Embryonic facial prominence (tissue), 1 donor: ENCODE measurements around the gene BTBD3.

ENCODE experiments used
- DNase-seq: peaks from one replicate; pipeline ENCODE4 v3.0.0-alpha.2; 2016; ENCODE audit errors: extremely low spot score

The BTBD3 gene

DNA sequence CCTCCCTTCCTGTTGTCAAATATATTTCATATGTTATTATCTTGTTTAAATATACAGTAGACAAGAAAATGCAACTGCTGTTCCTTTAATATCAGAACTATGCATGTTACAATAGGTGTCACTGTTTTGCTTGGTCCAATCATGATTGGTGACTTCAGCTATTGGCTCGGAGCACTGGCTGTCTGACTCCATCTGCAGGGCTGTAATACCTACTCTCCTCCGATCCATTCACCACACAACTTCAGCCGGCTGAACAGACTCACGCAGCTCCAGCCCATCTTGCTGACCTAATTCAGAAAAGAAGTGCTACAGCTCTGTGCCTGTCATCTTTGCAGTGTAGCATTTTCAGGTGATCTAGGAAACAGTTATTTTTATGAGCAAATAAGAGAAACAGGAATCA is at the start of gene BTBD3:
BTBD3 (plus strand) TSS at position 231 of the 400 bp plus-strand sequence. CDS start 383 bp downstream, outside the sequence.
- DNase-seq, result no peak

DNA sequence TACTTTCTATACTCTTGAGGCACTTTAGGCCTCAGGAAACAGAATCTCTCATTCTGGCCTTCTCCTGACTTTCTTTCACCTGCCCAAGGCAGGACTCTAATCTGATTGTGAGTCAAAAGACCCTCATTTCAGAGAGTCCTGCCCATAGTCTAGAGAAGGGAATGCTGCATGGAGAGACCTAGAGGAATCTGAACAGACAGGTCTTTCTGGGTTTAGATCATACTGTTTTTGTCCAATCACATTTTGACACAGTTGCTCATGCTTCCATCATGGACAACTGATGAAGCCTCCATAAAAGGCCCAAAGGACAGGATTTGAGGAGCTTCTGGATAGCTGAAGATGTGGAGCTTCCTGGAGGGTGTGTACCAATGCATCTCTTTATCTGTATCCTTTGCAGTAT is 48.1 kb upstream of the BTBD3 start:
- no peak for DNase-seq

- DNase-seq, result no peak
These were observed 47.3 kb upstream of the BTBD3 start for GRCh38 chr20:11870411-11870810.

GRCh38 chr20:11876555-11876954 is 41.1 kb upstream of the BTBD3 start:
- no peak for DNase-seq

DNA sequence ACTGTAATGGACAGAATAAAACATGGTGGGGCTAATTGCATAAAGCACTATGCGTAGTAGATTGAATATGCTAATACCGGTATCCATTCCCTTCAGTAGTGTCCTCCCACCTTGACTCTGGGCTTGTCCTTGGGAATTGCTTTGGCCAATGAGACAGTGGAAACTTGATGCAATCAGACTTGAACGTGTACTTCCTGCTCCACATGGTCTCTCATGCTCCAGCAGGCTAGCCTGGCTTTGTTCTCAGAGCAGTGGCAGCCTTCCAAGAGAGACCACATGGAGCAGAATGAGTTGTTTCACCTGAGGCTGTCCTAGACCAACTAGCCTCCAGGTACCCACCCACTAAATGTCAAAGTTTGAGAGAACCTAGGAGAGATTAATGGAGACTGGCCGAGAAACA is 37.0 kb upstream of the BTBD3 start:
- DNase-seq, result no peak

- no peak for DNase-seq
These were observed 36.2 kb upstream of the BTBD3 start for GRCh38 chr20:11881449-11881848.

DNA sequence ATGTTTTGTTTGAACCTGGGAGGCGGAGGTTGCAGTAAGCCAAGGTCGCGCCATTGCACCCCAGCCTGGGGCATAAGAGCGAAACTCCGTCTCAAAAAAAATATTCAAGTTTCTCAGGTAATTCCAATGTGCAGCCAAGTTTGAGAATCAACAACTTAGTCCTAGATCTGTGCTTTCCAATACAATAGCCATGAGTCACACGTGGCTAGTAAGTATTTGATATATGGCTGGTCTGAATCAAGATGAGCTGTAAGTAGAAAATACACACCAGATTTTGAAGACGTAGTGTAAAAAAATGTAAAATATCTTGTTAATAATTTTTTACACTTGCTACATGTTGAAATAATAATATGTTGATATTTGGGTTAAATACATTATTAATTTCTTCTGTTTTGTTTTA is 35.0 kb upstream of the BTBD3 start:
- no peak for DNase-seq

DNA sequence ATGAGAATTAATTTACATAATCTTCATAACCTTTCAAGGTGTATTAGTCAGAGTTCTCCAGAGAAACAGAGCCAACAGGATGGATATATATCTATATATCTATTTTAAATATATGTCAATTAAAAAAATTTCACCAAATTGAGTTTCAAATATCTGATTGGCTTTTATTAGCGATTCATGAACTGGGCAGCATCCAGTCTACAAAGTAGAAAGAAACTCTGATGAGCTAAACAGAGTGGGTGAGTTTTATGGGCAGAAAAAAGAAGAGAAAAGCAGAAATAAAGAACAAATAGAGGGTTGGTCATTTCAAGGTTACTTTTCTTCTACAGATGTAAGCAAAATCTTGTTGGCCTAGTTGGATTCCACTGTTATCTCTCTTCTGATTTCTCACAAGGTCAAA is 29.0 kb upstream of the BTBD3 start:
- no peak for DNase-seq

GRCh38 chr20:11890331-11891076 is 27.2 kb upstream of the BTBD3 start:
- peak; percentile 91 for DNase-seq

DNA sequence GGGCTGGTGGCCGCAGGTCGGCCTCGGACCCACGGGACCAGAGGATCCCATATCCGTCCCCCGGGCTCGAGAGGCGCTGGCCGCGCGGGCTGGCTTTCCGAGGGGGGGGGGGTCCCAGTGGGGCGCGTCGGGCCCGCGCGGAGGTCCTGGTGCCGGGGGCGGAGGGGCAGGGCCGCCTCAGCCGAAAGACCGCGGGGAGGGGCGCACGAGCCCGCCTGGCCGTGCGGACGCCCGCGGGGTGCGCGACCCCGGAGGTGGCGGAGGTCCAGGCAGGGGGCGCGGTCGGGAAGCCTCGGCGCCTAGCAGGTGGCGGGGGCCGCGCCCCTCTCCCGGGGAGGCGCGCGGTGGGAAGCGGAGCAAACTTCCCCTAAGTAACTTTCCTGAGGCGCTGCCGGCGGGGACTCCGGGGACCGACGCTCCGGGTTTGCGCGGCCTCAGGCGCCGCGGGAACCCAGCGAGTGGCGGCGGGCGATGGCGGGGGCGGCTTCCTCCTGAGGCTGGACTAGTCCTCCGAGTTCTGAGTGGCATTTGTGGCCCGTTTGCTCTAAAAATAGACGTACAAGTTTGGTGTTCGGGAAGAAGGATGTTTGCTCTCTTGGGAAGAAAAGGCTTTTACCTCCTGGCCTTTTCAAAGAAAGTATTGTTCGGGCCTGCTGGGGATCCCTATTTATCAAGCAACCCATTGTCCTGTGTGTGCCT is 26.5 kb upstream of the BTBD3 start:
- peak; percentile 26 for DNase-seq

- peak; percentile 74 for DNase-seq
These were observed 25.7 kb upstream of the BTBD3 start for GRCh38 chr20:11891776-11892545.

GRCh38 chr20:11894062-11894461 is 23.6 kb upstream of the BTBD3 start:
- no peak for DNase-seq

- DNase-seq, result no peak
These were observed 21.8 kb upstream of the BTBD3 start for GRCh38 chr20:11895861-11896387.

DNA sequence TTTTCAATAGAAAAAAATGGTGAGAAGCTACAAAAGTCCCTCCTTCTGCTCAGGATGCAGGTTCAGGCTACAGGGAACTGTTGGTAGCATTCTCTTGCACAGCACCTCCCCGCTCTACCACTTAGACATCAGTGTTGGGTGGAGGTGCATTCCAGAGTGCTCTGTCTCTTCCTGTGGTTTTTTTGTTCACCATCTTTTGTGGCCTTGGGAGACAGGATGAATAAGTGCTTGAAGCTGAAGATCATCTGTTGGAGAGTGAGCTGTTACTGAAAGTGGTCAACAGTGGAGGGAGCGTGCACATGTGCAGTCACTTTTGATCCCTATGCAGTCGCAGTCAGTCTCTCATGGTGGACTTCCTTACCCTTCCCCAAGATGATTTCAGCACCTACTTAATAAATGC is 16.6 kb upstream of the BTBD3 start:
- no peak for DNase-seq

- DNase-seq, result no peak
These were observed 15.4 kb upstream of the BTBD3 start for GRCh38 chr20:11902285-11902697.

DNA sequence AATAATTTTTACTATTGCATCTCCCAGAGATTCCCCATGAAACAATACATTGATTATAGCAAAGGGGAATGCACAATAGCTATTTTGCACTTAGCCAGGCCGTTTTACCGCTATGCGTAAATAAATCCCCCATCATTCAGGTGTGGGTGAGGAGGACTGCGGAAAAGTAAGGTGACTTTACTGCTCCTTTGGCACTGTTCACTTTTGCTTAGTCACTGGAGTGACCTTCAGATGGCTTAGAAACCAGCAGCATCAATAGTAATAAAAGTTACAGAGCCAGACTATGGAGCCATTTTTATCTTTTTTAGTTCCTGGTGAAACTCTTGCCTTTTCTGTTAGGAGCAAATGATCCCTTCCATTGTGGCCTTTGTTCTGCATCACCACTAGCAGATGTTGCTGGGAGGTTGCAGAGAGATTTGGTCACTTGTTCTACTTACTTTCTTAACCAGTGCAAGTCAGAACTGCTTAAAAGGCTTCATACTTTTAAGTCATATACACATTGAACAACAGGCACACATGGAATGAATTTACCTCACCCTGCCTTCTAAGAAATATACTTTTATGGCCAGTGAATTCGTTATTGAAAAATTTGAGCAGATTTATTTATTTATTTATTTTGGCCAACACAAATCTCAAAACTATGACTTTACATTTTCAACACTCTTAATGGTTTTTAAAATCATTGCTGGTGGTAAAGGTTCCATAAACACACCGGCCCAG is 12.1 kb upstream of the BTBD3 start:
- DNase-seq, result no peak

DNA sequence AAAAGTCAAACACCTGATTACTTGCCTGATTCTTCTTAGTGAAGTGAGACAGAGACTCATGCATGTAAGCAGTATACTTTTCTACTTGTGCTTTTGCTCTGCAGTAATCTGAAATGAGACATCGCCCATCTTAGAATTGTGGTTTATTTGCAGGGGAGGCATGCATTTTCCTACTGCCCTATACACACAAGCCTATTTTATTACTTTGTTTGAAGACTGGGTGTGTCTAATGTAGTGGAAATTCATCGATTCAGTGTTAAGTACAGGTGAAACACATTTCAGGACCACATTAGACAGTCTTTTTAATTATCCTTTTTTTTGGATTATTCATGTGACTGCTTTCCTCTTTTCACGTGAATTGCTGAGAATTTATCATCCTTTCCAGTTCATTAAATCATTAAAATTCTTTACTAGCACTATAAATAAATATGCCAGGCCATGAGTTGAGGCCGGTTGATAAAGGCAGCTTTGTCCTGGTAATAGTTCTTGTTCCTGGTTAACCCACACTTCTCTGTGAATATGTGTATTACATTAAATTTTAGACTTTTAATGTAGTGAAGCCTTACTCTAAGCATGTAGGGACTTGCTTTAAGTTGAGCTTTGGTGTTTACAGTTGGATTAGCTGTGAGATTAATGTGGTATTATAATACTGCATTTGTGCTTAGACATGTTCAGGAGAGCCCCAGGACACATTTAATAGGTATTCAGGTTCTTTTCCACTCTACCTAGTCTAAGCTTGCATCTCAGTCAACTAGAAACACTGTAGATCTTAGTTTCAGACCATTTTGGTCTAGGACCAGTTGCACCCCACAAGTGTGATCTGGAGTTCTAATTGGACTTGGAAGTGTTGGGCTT is 10.8 kb upstream of the BTBD3 start:
- DNase-seq, result no peak

- DNase-seq, result no peak
These were observed 10.1 kb upstream of the BTBD3 start for GRCh38 chr20:11907621-11908020.

DNA sequence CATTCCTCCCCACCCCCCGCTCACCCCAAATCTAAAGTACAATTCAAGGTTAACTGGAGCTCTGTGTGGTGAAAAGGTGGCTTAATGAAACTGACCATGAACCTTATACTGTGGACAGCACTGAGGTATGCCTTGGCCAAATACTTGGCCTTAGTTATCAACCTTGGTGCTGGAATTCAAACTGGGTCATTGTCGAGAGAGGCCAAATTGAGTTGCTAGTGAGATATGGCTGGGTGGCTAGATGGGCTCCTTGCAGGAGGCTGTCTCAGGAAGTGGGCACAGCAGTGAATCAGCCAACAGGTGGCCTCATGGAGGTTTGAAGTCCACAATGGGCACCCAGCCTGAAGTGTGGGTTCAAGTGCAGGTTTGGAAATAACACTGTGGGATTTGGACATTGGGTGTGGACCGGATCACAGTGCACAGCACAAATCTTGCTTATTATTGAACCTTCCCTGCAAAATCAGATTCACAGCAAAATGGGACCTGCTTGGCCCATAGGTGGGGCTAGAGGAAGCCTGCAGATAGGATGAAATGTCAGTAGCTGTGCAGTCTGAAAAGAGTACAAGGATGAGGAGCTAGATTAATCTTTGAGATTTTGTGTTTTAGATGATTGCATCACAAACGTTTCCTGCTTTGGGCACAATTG is 5.6 kb upstream of the BTBD3 start:
- DNase-seq, result no peak
